ENCODE measurements around the gene DCLK1. TPM values are rescaled to one million over a fixed set of nuclear protein-coding genes. Genes with fewer than 3 reads are reported as not detected.

Gene DCLK1
- total RNA-seq, 1 experiment from 2014 or later, result not detected

DNA sequence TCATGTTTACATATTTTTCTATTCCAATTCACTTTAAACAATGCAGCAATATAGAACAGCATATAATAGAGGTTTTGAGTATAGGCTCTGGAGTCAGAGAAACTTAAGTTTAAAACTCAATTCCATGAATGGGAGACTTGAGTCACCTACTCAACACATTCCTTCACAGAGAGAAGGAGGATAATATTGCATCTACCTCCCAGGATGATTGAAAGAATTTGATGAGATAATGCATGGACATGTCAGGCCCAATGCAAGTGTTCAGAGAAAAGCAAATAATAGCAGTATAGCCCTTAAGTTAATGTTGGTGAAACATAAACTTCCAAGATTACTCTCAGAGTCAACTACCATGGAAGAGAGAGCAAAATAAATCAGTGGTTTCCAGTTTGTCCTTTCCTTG is 170.2 kb downstream of the DCLK1 start:
- ChIA-PET POLR2A (no interaction called here), CTCF (no interaction called here)
- no peak overlapping the region for H3K4me3 ChIP-seq (ENCODE audit: low read depth in 2 of 2, low read length in 2 of 2)
- H3K27ac ChIP-seq (ENCODE audit: low read length), result no peak overlapping the region
- ATAC-seq (no peak), DNase-seq (ENCODE audit: low read depth, low spot score) (no peak)
- H3K4me1 ChIP-seq (ENCODE audit: control insufficient read depth, insufficient read depth, low read length), result no peaks in the 10 kb centered on the region
- no peaks in the 10 kb centered on the region for H3K36me3 ChIP-seq (ENCODE audit: control insufficient read depth, insufficient read depth, low read length)
- intact Hi-C loops (cut with micrococcal nuclease; ENCODE audit: unreplicated experiment), result no loop called here
- no peaks in the 10 kb centered on the region for H3K27me3 ChIP-seq (ENCODE audit: control insufficient read depth, insufficient read depth, low read length)
- TF ChIP-seq SIN3A (IDR thresholded peaks at IDR 0.05; ENCODE audit: borderline replicate concordance, insufficient read depth, low read depth, low read length) (no peak), POLR2AphosphoS5 (IDR thresholded peaks at IDR 0.05; ENCODE audit: low read depth, low read length) (no peak), TCF7L2 (IDR thresholded peaks at IDR 0.05; ENCODE audit: low read depth, low read length) (no peak)
- TF ChIP-seq, protein P1, sequence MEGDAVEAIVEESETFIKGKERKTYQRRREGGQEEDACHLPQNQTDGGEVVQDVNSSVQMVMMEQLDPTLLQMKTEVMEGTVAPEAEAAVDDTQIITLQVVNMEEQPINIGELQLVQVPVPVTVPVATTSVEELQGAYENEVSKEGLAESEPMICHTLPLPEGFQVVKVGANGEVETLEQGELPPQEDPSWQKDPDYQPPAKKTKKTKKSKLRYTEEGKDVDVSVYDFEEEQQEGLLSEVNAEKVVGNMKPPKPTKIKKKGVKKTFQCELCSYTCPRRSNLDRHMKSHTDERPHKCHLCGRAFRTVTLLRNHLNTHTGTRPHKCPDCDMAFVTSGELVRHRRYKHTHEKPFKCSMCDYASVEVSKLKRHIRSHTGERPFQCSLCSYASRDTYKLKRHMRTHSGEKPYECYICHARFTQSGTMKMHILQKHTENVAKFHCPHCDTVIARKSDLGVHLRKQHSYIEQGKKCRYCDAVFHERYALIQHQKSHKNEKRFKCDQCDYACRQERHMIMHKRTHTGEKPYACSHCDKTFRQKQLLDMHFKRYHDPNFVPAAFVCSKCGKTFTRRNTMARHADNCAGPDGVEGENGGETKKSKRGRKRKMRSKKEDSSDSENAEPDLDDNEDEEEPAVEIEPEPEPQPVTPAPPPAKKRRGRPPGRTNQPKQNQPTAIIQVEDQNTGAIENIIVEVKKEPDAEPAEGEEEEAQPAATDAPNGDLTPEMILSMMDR (IDR thresholded peaks at IDR 0.05), result no peak
- TF ChIP-seq, protein P2, sequence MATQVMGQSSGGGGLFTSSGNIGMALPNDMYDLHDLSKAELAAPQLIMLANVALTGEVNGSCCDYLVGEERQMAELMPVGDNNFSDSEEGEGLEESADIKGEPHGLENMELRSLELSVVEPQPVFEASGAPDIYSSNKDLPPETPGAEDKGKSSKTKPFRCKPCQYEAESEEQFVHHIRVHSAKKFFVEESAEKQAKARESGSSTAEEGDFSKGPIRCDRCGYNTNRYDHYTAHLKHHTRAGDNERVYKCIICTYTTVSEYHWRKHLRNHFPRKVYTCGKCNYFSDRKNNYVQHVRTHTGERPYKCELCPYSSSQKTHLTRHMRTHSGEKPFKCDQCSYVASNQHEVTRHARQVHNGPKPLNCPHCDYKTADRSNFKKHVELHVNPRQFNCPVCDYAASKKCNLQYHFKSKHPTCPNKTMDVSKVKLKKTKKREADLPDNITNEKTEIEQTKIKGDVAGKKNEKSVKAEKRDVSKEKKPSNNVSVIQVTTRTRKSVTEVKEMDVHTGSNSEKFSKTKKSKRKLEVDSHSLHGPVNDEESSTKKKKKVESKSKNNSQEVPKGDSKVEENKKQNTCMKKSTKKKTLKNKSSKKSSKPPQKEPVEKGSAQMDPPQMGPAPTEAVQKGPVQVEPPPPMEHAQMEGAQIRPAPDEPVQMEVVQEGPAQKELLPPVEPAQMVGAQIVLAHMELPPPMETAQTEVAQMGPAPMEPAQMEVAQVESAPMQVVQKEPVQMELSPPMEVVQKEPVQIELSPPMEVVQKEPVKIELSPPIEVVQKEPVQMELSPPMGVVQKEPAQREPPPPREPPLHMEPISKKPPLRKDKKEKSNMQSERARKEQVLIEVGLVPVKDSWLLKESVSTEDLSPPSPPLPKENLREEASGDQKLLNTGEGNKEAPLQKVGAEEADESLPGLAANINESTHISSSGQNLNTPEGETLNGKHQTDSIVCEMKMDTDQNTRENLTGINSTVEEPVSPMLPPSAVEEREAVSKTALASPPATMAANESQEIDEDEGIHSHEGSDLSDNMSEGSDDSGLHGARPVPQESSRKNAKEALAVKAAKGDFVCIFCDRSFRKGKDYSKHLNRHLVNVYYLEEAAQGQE (IDR thresholded peaks at IDR 0.05; ENCODE audit: insufficient read depth in 1 of 2, low read depth in 2 of 2, low read length in 1 of 2), result no peak
- no TSS peak for BruUV-seq (replicated peaks)
- H3K9me3 ChIP-seq (ENCODE audit: control insufficient read depth, insufficient read depth, low read depth, low read length), result no peaks in the 10 kb centered on the region
- in situ Hi-C loops (cut with HindIII; ENCODE audit: low pct_unique_long_range_greater_than_20kb, low sequenced_read_pairs), result no loop called here

DNA sequence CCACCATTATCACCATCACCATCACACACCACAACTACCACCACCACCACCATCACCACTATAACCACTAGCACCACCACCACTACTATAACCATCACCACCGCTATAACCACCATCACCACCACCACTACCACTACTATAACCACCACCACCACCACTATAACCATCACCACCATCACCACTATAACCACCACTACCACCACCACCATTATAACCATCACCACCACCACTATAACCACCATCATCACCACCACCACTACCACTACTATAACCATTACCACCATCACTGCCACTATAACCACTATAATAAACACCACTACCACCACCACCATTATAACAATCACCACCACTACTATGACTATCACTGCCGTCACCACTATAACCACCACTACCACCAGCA is 173.2 kb downstream of the DCLK1 start:
- no peak for ATAC-seq

DNA sequence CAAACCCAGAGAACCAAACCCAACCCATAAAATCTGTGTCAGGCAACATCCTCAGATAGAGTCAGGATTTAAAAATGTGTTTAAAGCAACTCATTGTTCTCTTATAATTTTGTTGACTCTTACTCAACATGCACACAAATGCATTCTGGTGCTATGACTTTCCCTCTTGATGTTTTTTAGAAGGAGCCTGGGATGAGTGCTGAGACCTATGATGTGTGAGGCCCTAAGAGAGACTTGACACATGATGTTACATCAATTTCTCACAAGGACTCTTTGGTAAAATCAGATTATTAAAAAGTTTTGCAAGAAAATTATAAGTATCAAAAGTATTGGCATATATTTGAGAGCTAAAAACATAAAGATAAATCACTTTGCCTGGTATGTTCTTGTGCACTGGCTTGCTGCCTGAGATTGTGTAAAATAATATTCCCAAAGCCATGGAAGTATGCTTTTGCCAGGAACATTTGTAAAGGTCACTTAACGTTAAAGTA is 173.9 kb downstream of the DCLK1 start:
- no peak overlapping the region for H3K4me3 ChIP-seq (ENCODE audit: low read depth in 2 of 2, low read length in 2 of 2)

More for the DNA sequence above, 173.2 kb downstream of the DCLK1 start:
- H3K36me3 ChIP-seq (ENCODE audit: control insufficient read depth, insufficient read depth, low read length), result no peaks in the 10 kb centered on the region
- intact Hi-C loops (cut with micrococcal nuclease; ENCODE audit: unreplicated experiment) (no loop called here), in situ Hi-C loops (cut with HindIII; ENCODE audit: low pct_unique_long_range_greater_than_20kb, low sequenced_read_pairs) (no loop called here)
- no peak for TF ChIP-seq SIN3A (IDR thresholded peaks at IDR 0.05; ENCODE audit: borderline replicate concordance, insufficient read depth, low read depth, low read length)
- H3K4me1 ChIP-seq (ENCODE audit: control insufficient read depth, insufficient read depth, low read length), result no peaks in the 10 kb centered on the region
- no peaks in the 10 kb centered on the region for H3K9me3 ChIP-seq (ENCODE audit: control insufficient read depth, insufficient read depth, low read depth, low read length)
- DNase-seq (ENCODE audit: low read depth, low spot score), result no peak
- ChIA-PET POLR2A (no interaction called here), CTCF (no interaction called here)
- H3K27me3 ChIP-seq (ENCODE audit: control insufficient read depth, insufficient read depth, low read length), result no peaks in the 10 kb centered on the region
- H3K27ac ChIP-seq (ENCODE audit: low read length), result no peak overlapping the region
- no TSS peak for BruUV-seq (replicated peaks)
- H3K4me3 ChIP-seq (ENCODE audit: low read depth in 2 of 2, low read length in 2 of 2), result no peak overlapping the region

More for the DNA sequence above, 173.9 kb downstream of the DCLK1 start:
- Histone ChIP-seq H3K4me1 (ENCODE audit: control insufficient read depth, insufficient read depth, low read length) (no peaks in the 10 kb centered on the region), H3K9me3 (ENCODE audit: control insufficient read depth, insufficient read depth, low read depth, low read length) (no peaks in the 10 kb centered on the region), H3K27me3 (ENCODE audit: control insufficient read depth, insufficient read depth, low read length) (no peaks in the 10 kb centered on the region), H3K36me3 (ENCODE audit: control insufficient read depth, insufficient read depth, low read length) (no peaks in the 10 kb centered on the region), H3K27ac (ENCODE audit: low read length) (no peak overlapping the region)
- ChIA-PET CTCF (no interaction called here), POLR2A (no interaction called here)
- in situ Hi-C loops (cut with HindIII; ENCODE audit: low pct_unique_long_range_greater_than_20kb, low sequenced_read_pairs), result no loop called here
- no peak for DNase-seq (ENCODE audit: low read depth, low spot score)
- ATAC-seq, result no peak
- TF ChIP-seq, protein P1 (IDR thresholded peaks at IDR 0.05), result no peak
- no peak for TF ChIP-seq POLR2AphosphoS5 (IDR thresholded peaks at IDR 0.05; ENCODE audit: low read depth, low read length)
- TF ChIP-seq TCF7L2 (IDR thresholded peaks at IDR 0.05; ENCODE audit: low read depth, low read length), result no peak
- no peak for TF ChIP-seq SIN3A (IDR thresholded peaks at IDR 0.05; ENCODE audit: borderline replicate concordance, insufficient read depth, low read depth, low read length)
- TF ChIP-seq, protein P2 (IDR thresholded peaks at IDR 0.05; ENCODE audit: insufficient read depth in 1 of 2, low read depth in 2 of 2, low read length in 1 of 2), result no peak
- no TSS peak for BruUV-seq (replicated peaks)
- intact Hi-C loops (cut with micrococcal nuclease; ENCODE audit: unreplicated experiment), result no loop called here
